Thymus (tissue), 11 donors: ENCODE measurements around the gene PDSS2. TPM values are rescaled to one million over a fixed set of nuclear protein-coding genes. Genes with fewer than 3 reads are reported as not detected.

Source experiments
- DNase-seq, 9 donors: peaks; one replicate each; pipeline ENCODE4 v3.0.0-alpha.2; 2013; ENCODE audit warnings: low spot score in 9 of 9, low read depth in 6 of 9, missing footprints in 1 of 9
- H3K27ac ChIP-seq, 2 donors: one replicate each; pipeline ENCODE4 v1.5.1; 2013; ENCODE audit warnings: control low read depth in 1 of 2, low read depth in 1 of 2, low read length in 1 of 2, mild to moderate bottlenecking in 1 of 2, moderate library complexity in 1 of 2
- H3K27me3 ChIP-seq, 2 donors: one replicate each; pipeline ENCODE4 v1.5.1; 2013; ENCODE audit warnings: low read length in 1 of 2; ENCODE audit not compliant: control insufficient read depth in 2 of 2, insufficient read depth in 1 of 2
- H3K36me3 ChIP-seq, 2 donors: one replicate each; pipeline ENCODE4 v1.5.1; 2013; ENCODE audit warnings: low read length in 1 of 2, mild to moderate bottlenecking in 1 of 2, moderate library complexity in 1 of 2; ENCODE audit not compliant: control insufficient read depth in 2 of 2, insufficient read depth in 2 of 2
- H3K4me1 ChIP-seq, 2 donors: one replicate each; pipeline ENCODE4 v1.5.1; 2013; ENCODE audit warnings: low read length in 2 of 2; ENCODE audit not compliant: control insufficient read depth in 2 of 2, insufficient read depth in 2 of 2
- H3K4me3 ChIP-seq, 2 donors: one replicate each; pipeline ENCODE4 v1.5.1; 2013; ENCODE audit warnings: low read length in 2 of 2, control low read depth in 1 of 2, mild to moderate bottlenecking in 1 of 2
- H3K9me3 ChIP-seq, 2 donors: one replicate each; pipeline ENCODE4 v1.5.1; 2013; ENCODE audit warnings: low read length in 1 of 2, mild to moderate bottlenecking in 1 of 2; ENCODE audit not compliant: control insufficient read depth in 2 of 2, insufficient read depth in 1 of 2
- WGBS: extraction: QIAGEN DNeasy Blood & Tissue Kit; methylation state at CpG from one replicate; pipeline ENCODE4 v1.1.7; 2013; 5-methylcytosine and 5-hydroxymethylcytosine counted together
- polyA plus RNA-seq: library from polyadenylated mRNA; stranded (reverse); fragments of 200-250 nt; gene quantifications from one replicate; pipeline ENCODE4 v1.2.3, GENCODE V29; 2013
- total RNA-seq: library from RNA; stranded (reverse); fragments of 120-200 nt; gene quantifications from one replicate; pipeline ENCODE4 v1.2.4, GENCODE V29; 2013
- donor health status: healthy.

Gene PDSS2
- total and polyA plus RNA-seq, 2 donors, result 5.2 to 9.8 TPM

- Histone ChIP-seq H3K27ac (no peak overlapping the region), H3K27me3 (no peaks in the 10 kb centered on the region), H3K4me3 (no peak overlapping the region), H3K4me1 (no peaks in the 10 kb centered on the region), H3K9me3 (peaks cover 7 to 22% of the 10 kb centered on the region in 2 donors), H3K36me3 (no peaks in the 10 kb centered on the region)
- DNase-seq, result no peak
- 99% methylated on average over 2 of the region's 2 CpGs for WGBS
These were observed 11.6 kb downstream of the PDSS2 start for GRCh38 chr6:107447663-107448216.

- WGBS, result 97% methylated on average over 1 of the region's 1 CpG
- no peak for DNase-seq
- H3K27me3 ChIP-seq, result no peaks in the 10 kb centered on the region
- H3K4me1 ChIP-seq, result no peaks in the 10 kb centered on the region
- no peaks in the 10 kb centered on the region for H3K36me3 ChIP-seq
- H3K4me3 ChIP-seq, result no peak overlapping the region
- no peak overlapping the region for H3K27ac ChIP-seq
- H3K9me3 ChIP-seq, result peaks cover 7 to 22% of the 10 kb centered on the region in 2 donors
These were observed 15.1 kb downstream of the PDSS2 start for GRCh38 chr6:107444277-107444676.

GRCh38 chr6:107443608-107444267 lies 15.6 kb downstream of the PDSS2 start:
- Histone ChIP-seq H3K27me3 (no peaks in the 10 kb centered on the region), H3K27ac (no peak overlapping the region), H3K4me3 (no peak overlapping the region), H3K9me3 (peaks cover 7 to 19% of the 10 kb centered on the region in 2 donors), H3K36me3 (no peaks in the 10 kb centered on the region), H3K4me1 (no peaks in the 10 kb centered on the region)
- 99% methylated on average over 7 of the region's 7 CpGs for WGBS
- DNase-seq, result no peak

GRCh38 chr6:107442938-107443607 lies 16.3 kb downstream of the PDSS2 start:
- no peaks in the 10 kb centered on the region for H3K4me1 ChIP-seq
- no peak for DNase-seq
- no peaks in the 10 kb centered on the region for H3K27me3 ChIP-seq
- H3K9me3 ChIP-seq, result peaks cover 5 to 15% of the 10 kb centered on the region in 2 donors
- no peak overlapping the region for H3K27ac ChIP-seq
- H3K4me3 ChIP-seq, result no peak overlapping the region
- no peaks in the 10 kb centered on the region for H3K36me3 ChIP-seq
- 97% methylated on average over 2 of the region's 2 CpGs for WGBS

GRCh38 chr6:107441682-107442081 lies 17.7 kb downstream of the PDSS2 start:
- H3K27ac ChIP-seq, result no peak overlapping the region
- no peak for DNase-seq
- H3K4me1 ChIP-seq, result no peaks in the 10 kb centered on the region
- no peak overlapping the region for H3K4me3 ChIP-seq
- H3K27me3 ChIP-seq, result no peaks in the 10 kb centered on the region
- H3K36me3 ChIP-seq, result no peaks in the 10 kb centered on the region
- WGBS, result 98% methylated on average over 1 of the region's 1 CpG
- H3K9me3 ChIP-seq, result peaks cover 0 to under 1% of the 10 kb centered on the region in 2 donors

GRCh38 chr6:107440936-107441335 lies 18.4 kb downstream of the PDSS2 start:
- Histone ChIP-seq H3K9me3 (no peaks in the 10 kb centered on the region), H3K27me3 (no peaks in the 10 kb centered on the region), H3K27ac (no peak overlapping the region), H3K36me3 (no peaks in the 10 kb centered on the region), H3K4me3 (no peak overlapping the region), H3K4me1 (no peaks in the 10 kb centered on the region)
- DNase-seq, result no peak

GRCh38 chr6:107439406-107439805 lies 20.0 kb downstream of the PDSS2 start:
- Histone ChIP-seq H3K36me3 (no peaks in the 10 kb centered on the region), H3K27ac (no peak overlapping the region), H3K4me3 (no peak overlapping the region), H3K27me3 (no peaks in the 10 kb centered on the region), H3K9me3 (no peaks in the 10 kb centered on the region), H3K4me1 (no peaks in the 10 kb centered on the region)
- DNase-seq, result no peak
- WGBS, result 54% methylated on average over 1 of the region's 1 CpG

GRCh38 chr6:107437691-107438090 lies 21.7 kb downstream of the PDSS2 start:
- Histone ChIP-seq H3K4me3 (no peak overlapping the region), H3K36me3 (no peaks in the 10 kb centered on the region), H3K4me1 (no peaks in the 10 kb centered on the region), H3K27me3 (no peaks in the 10 kb centered on the region), H3K27ac (no peak overlapping the region), H3K9me3 (no peaks in the 10 kb centered on the region)
- no peak for DNase-seq
- 89% methylated on average over 5 of the region's 5 CpGs for WGBS

GRCh38 chr6:107436881-107437280 lies 22.5 kb downstream of the PDSS2 start:
- H3K36me3 ChIP-seq, result no peaks in the 10 kb centered on the region
- DNase-seq, result no peak
- H3K4me1 ChIP-seq, result no peaks in the 10 kb centered on the region
- H3K27me3 ChIP-seq, result no peaks in the 10 kb centered on the region
- no peak overlapping the region for H3K27ac ChIP-seq
- H3K4me3 ChIP-seq, result no peak overlapping the region
- H3K9me3 ChIP-seq, result no peaks in the 10 kb centered on the region
- 86% methylated on average over 4 of the region's 4 CpGs for WGBS
